GM23338 (cell line): ENCODE results near the gene CDHR2. TPM values are rescaled to one million over a fixed set of nuclear protein-coding genes. Genes with fewer than 3 reads are reported as not detected.

Experiments used
- ATAC-seq: fragments of 200-7000 bp; cut with Tn5 transposase; 3 replicates; pipeline ENCODE4 v1.9.1; 2020
- DNase-seq: peaks from one replicate; pipeline ENCODE4 v3.0.0-alpha.2; 2015; ENCODE audit warnings: low spot score
- H2AFZ ChIP-seq: fragments of 200-600 bp; sonication (generic); 2 replicates; pipeline ENCODE4 v1.8.0; 2016; ENCODE audit warnings: antibody characterized with exemption, mild to moderate bottlenecking, moderate library complexity
- H3F3A ChIP-seq: fragments of 200-600 bp; sonication (generic); replicated peaks from 2 replicates; pipeline ENCODE4 v1.8.0; 2017; ENCODE audit warnings: antibody characterized with exemption, mixed run types, low read depth
- H3K27ac ChIP-seq: fragments of 200-600 bp; sonication (generic); 2 replicates; pipeline ENCODE4 v1.6.1; 2016; ENCODE audit warnings: low read depth
- H3K27me3 ChIP-seq: fragments of 200-600 bp; sonication (generic); 2 replicates; pipeline ENCODE4 v1.8.0; 2016; ENCODE audit warnings: mild to moderate bottlenecking, mixed run types, moderate library complexity; ENCODE audit not compliant: insufficient read depth
- H3K36me3 ChIP-seq: fragments of 200-600 bp; sonication (generic); 2 replicates; pipeline ENCODE4 v1.8.0; 2016; ENCODE audit warnings: mild to moderate bottlenecking; ENCODE audit not compliant: insufficient read depth
- H3K4me1 ChIP-seq: fragments of 200-600 bp; sonication (generic); 2 replicates; pipeline ENCODE4 v1.8.0; 2016; ENCODE audit warnings: mild to moderate bottlenecking, moderate library complexity; ENCODE audit not compliant: insufficient read depth
- H3K4me2 ChIP-seq: fragments of 200-600 bp; sonication (generic); 2 replicates; pipeline ENCODE4 v1.7.1; 2017; ENCODE audit warnings: mixed run types
- H3K4me3 ChIP-seq: fragments of 200-600 bp; sonication (generic); 2 replicates; pipeline ENCODE4 v1.6.1; 2016; ENCODE audit warnings: mixed run types
- H3K79me2 ChIP-seq: fragments of 200-600 bp; sonication (generic); replicated peaks from 2 replicates; pipeline ENCODE4 v1.8.0; 2017; ENCODE audit warnings: mild to moderate bottlenecking; ENCODE audit not compliant: insufficient read depth
- H3K9me2 ChIP-seq: fragments of 200-600 bp; sonication (generic); 2 replicates; pipeline ENCODE4 v1.8.0; 2017; ENCODE audit not compliant: insufficient read depth
- H4K20me1 ChIP-seq: fragments of 200-600 bp; sonication (generic); replicated peaks from 2 replicates; pipeline ENCODE4 v1.8.0; 2017; ENCODE audit warnings: mild to moderate bottlenecking; ENCODE audit not compliant: insufficient read depth
- H3K27ac Mint-ChIP-seq: 2 replicates; pipeline ENCODE4 v1.8.0; 2020; ENCODE audit warnings: inconsistent platforms, mild to moderate bottlenecking, moderate library complexity, mixed read lengths
- H3K27me3 Mint-ChIP-seq: 3 replicates; pipeline ENCODE4 v1.8.0; 2022; ENCODE audit warnings: low read depth, mild to moderate bottlenecking, moderate library complexity, mixed read lengths, inconsistent platforms; ENCODE audit not compliant: insufficient read depth, poor library complexity
- H3K36me3 Mint-ChIP-seq: 3 replicates; pipeline ENCODE4 v1.8.0; 2021; ENCODE audit warnings: low read depth, mild to moderate bottlenecking, inconsistent platforms, moderate library complexity, mixed read lengths
- H3K4me1 Mint-ChIP-seq: 3 replicates; pipeline ENCODE4 v1.8.0; 2020; ENCODE audit warnings: mild to moderate bottlenecking, inconsistent platforms, mixed read lengths
- H3K4me3 Mint-ChIP-seq: 3 replicates; pipeline ENCODE4 v1.8.0; 2021; ENCODE audit warnings: moderate library complexity, mild to moderate bottlenecking, inconsistent platforms, mixed read lengths
- H3K9me3 Mint-ChIP-seq: 3 replicates; pipeline ENCODE4 v1.8.0; 2020; ENCODE audit warnings: moderate library complexity, mild to moderate bottlenecking, inconsistent platforms, mixed read lengths
- CREB1 ChIP-seq: fragments of 250-450 bp; sonication (Bioruptor Pico); IDR thresholded peaks from 2 replicates; pipeline ENCODE4 v1.5.0; 2020; ENCODE audit warnings: low read depth, mild to moderate bottlenecking, moderate library complexity
- CTCF ChIP-seq, 2 experiments: fragments of 200-600 bp in 1 of 2; sonication (generic) in 1 of 2; conservative IDR thresholded peaks; 2 replicates each; pipeline versions ENCODE4 v1.5.1 to v1.6.1; 2016 to 2017; ENCODE audit warnings: antibody characterized with exemption in 2 of 2, low read depth in 2 of 2, mild to moderate bottlenecking in 2 of 2, moderate library complexity in 1 of 2
- ETS1 ChIP-seq: IDR thresholded peaks from 2 replicates; pipeline ENCODE4 v1.6.1; 2016; ENCODE audit warnings: antibody characterized with exemption
- EZH2 ChIP-seq: fragments of 200-600 bp; sonication (generic); IDR thresholded peaks from one replicate; pipeline ENCODE4 v1.8.0; 2017; ENCODE audit warnings: antibody characterized with exemption, mild to moderate bottlenecking, low read depth; ENCODE audit not compliant: unreplicated experiment
- EZH2phosphoT487 ChIP-seq: fragments of 200-600 bp; sonication (generic); IDR thresholded peaks from one replicate; pipeline ENCODE4 v1.8.1; 2018; ENCODE audit warnings: antibody characterized with exemption; ENCODE audit not compliant: unreplicated experiment
- JUNB ChIP-seq: IDR thresholded peaks from one replicate; pipeline ENCODE4 v1.6.1; 2016; ENCODE audit warnings: antibody characterized with exemption; ENCODE audit not compliant: unreplicated experiment
- NANOG ChIP-seq: IDR thresholded peaks from 2 replicates; pipeline ENCODE4 v1.6.1; 2016; ENCODE audit warnings: antibody characterized with exemption, borderline replicate concordance
- REST ChIP-seq: IDR thresholded peaks from one replicate; pipeline ENCODE4 v1.6.1; 2018; ENCODE audit warnings: antibody characterized with exemption; ENCODE audit not compliant: unreplicated experiment
- ZNF114 ChIP-seq: fragments of 250-450 bp; sonication (Bioruptor Pico); IDR thresholded peaks from 2 replicates; pipeline ENCODE4 v1.5.0; 2020; ENCODE audit warnings: mild to moderate bottlenecking, moderate library complexity
- ZNF331 ChIP-seq: fragments of 250-450 bp; sonication (Bioruptor Pico); IDR thresholded peaks from 2 replicates; pipeline ENCODE4 v1.5.0; 2020; ENCODE audit warnings: low read depth, mild to moderate bottlenecking, moderate library complexity
- polyA plus RNA-seq: library from polyadenylated mRNA; unstranded; fragments of >200 nt; fragmentation: Nextera tagmentation; extraction: Ambion mirVana; gene quantifications from 2 replicates; pipeline ENCODE4 v1.2.1, GENCODE V29; 2016
- total RNA-seq: library from RNA; depleted of rRNA; stranded (reverse); fragments of >200 nt; shearing (Covaris generic); gene quantifications from 2 replicates; pipeline ENCODE4 v1.2.3, GENCODE V29; 2014

CDHR2 gene
- total and polyA plus RNA-seq, 2 experiments from 2014 or later, result not detected

GRCh38 chr5:176601901-176602482 is 52.9 kb downstream of the CDHR2 start (continued):
- TF ChIP-seq ETS1 (no peak), ZNF331 (CRISPR knock-in tag) (no peak), REST (no peak), JUNB (no peak), ZNF114 (CRISPR knock-in tag) (no peak), CTCF (conservative IDR thresholded peaks at IDR 0.05; ENCODE audit: low read depth in 2 of 2) (no peak), EZH2 (no peak), CREB1 (CRISPR knock-in tag) (no peak), NANOG (no peak), EZH2phosphoT487 (no peak)

GRCh38 chr5:176603091-176603490 is 53.9 kb downstream of the CDHR2 start:
- H4K20me1 ChIP-seq, result peaks cover 14% of the 10 kb centered on the region; the same call in 1 of the 2 replicates
- ATAC-seq (peak; percentile 45), DNase-seq (no peak)
- no peaks in the 10 kb centered on the region for H3K9me2 ChIP-seq
- no peak overlapping the region for H3K4me2 ChIP-seq
- H3K36me3 Mint-ChIP-seq, result peaks cover 18% of the 10 kb centered on the region
- peaks cover 9% of the 10 kb centered on the region for H3K4me1 ChIP-seq
- peaks cover 2% of the 10 kb centered on the region; the same call in 1 of the 2 replicates for H3K27me3 ChIP-seq
- H3K4me1 Mint-ChIP-seq, result peaks cover 14% of the 10 kb centered on the region
- H3K4me3 ChIP-seq, result no peak overlapping the region
- no peaks in the 10 kb centered on the region for H3K36me3 ChIP-seq
- H3K4me3 Mint-ChIP-seq, result no peak overlapping the region; the same call in 2 of the 3 replicates
- no peak overlapping the region for H3K27ac ChIP-seq
- no peak overlapping the region for H2AFZ ChIP-seq
- H3K27me3 Mint-ChIP-seq, result peaks cover 11% of the 10 kb centered on the region
- no peak overlapping the region for H3K27ac Mint-ChIP-seq
- H3K9me3 Mint-ChIP-seq, result peaks cover 5% of the 10 kb centered on the region
- H3F3A ChIP-seq, result no peaks in the 10 kb centered on the region
- H3K79me2 ChIP-seq, result no peaks in the 10 kb centered on the region
- TF ChIP-seq CTCF (conservative IDR thresholded peaks at IDR 0.05; ENCODE audit: low read depth in 2 of 2) (no peak), CREB1 (CRISPR knock-in tag) (no peak), ZNF331 (CRISPR knock-in tag) (no peak), ZNF114 (CRISPR knock-in tag) (no peak), JUNB (no peak), EZH2 (no peak)
